Brain microvascular endothelial cell (primary cell): ENCODE measurements around the gene PCGF3.

Experiments
- DNase-seq: peaks from one replicate; pipeline ENCODE4 v3.0.0-alpha.2; 2020
- H3K27ac ChIP-seq: fragments of 250-450 bp; sonication (Bioruptor Pico); 2 replicates; pipeline ENCODE4 v1.5.1; 2020; ENCODE audit warnings: mild to moderate bottlenecking, moderate library complexity
- H3K27me3 ChIP-seq: fragments of 250-450 bp; sonication (Bioruptor Pico); replicated peaks from 2 replicates; pipeline ENCODE4 v1.5.1; 2020; ENCODE audit warnings: mild to moderate bottlenecking
- H3K36me3 ChIP-seq: fragments of 250-450 bp; sonication (Bioruptor Pico); replicated peaks from 2 replicates; pipeline ENCODE4 v1.5.1; 2020; ENCODE audit warnings: mild to moderate bottlenecking
- H3K4me3 ChIP-seq: 2 replicates; pipeline ENCODE4 v1.5.1; 2011; ENCODE audit warnings: low read depth, mild to moderate bottlenecking, control low read depth, low read length, moderate library complexity
- CTCF ChIP-seq: IDR thresholded peaks from 2 replicates; pipeline ENCODE4 v1.5.1; 2011; ENCODE audit warnings: low read depth, mild to moderate bottlenecking, moderate library complexity, low read length, control low read depth, inconsistent platforms; ENCODE audit errors: missing control alignments
- in situ Hi-C: cut with HindIII; loops from 2 replicates; pipeline ENCODE4 v1.10.0; 2017; ENCODE audit warnings: low sequenced_read_pairs, low pct_ligation_motif_present

PCGF3 gene

GRCh38 chr4:710116-710515, 4.5 kb downstream of the PCGF3 start:
- DNase-seq: no peak
- TF ChIP-seq CTCF: no peak
- in situ Hi-C loops: no loop called here
- no peaks in the 10 kb centered on the region for H3K27me3 ChIP-seq
- H3K4me3 ChIP-seq: no peak overlapping the region
- H3K27ac ChIP-seq: no peak overlapping the region
- peaks cover 14% of the 10 kb centered on the region for H3K36me3 ChIP-seq

GRCh38 chr4:710916-711315, 5.3 kb downstream of the PCGF3 start:
- no peak for DNase-seq
- H3K27ac ChIP-seq: no peak overlapping the region
- H3K27me3 ChIP-seq: no peaks in the 10 kb centered on the region
- no peak overlapping the region for H3K4me3 ChIP-seq
- H3K36me3 ChIP-seq: peaks cover 11% of the 10 kb centered on the region
- in situ Hi-C loops: no loop called here
- no peak for TF ChIP-seq CTCF

GRCh38 chr4:712093-712492, 6.5 kb downstream of the PCGF3 start:
- in situ Hi-C loops: no loop called here
- DNase-seq: no peak
- no peak for TF ChIP-seq CTCF

GRCh38 chr4:712916-713632, 7.4 kb downstream of the PCGF3 start:
- no peak overlapping the region for H3K4me3 ChIP-seq
- in situ Hi-C loops: no loop called here
- peaks cover 9% of the 10 kb centered on the region for H3K36me3 ChIP-seq
- H3K27ac ChIP-seq: no peak overlapping the region
- no peaks in the 10 kb centered on the region for H3K27me3 ChIP-seq
- DNase-seq: no peak
- TF ChIP-seq CTCF: no peak

More at GRCh38 chr4:712093-712492, 6.5 kb downstream of the PCGF3 start:
- no peak overlapping the region for H3K27ac ChIP-seq
- no peaks in the 10 kb centered on the region for H3K27me3 ChIP-seq
- peaks cover 9% of the 10 kb centered on the region for H3K36me3 ChIP-seq
- no peak overlapping the region for H3K4me3 ChIP-seq

GRCh38 chr4:714087-714486, 8.5 kb downstream of the PCGF3 start:
- TF ChIP-seq CTCF: no peak
- DNase-seq: no peak
- in situ Hi-C loops: no loop called here
- peaks cover 6% of the 10 kb centered on the region for H3K36me3 ChIP-seq
- no peak overlapping the region for H3K4me3 ChIP-seq
- H3K27ac ChIP-seq: no peak overlapping the region
- H3K27me3 ChIP-seq: no peaks in the 10 kb centered on the region
